Karpas-422 (cell line): Measurements from ENCODE around the gene KAZALD1. TPM values are rescaled to one million over a fixed set of nuclear protein-coding genes. Genes with fewer than 3 reads are reported as not detected.

ENCODE experiments used
- DNase-seq: peaks from one replicate; pipeline ENCODE4 v3.0.0-alpha.2; 2015
- H2AFZ ChIP-seq: fragments of 200-600 bp; sonication (generic); 2 replicates; pipeline ENCODE4 v1.6.1; 2014; ENCODE audit warnings: antibody characterized with exemption, low read length, mixed read lengths
- H3K27ac ChIP-seq: fragments of 200-600 bp; sonication (generic); 2 replicates; pipeline ENCODE4 v1.5.1; 2014; ENCODE audit warnings: mild to moderate bottlenecking, low read length, moderate library complexity
- H3K27me3 ChIP-seq: fragments of 200-600 bp; sonication (generic); 2 replicates; pipeline ENCODE4 v1.6.1; 2014; ENCODE audit warnings: low read length, mixed read lengths
- H3K36me3 ChIP-seq: fragments of 200-600 bp; sonication (generic); 2 replicates; pipeline ENCODE4 v1.6.1; 2014; ENCODE audit warnings: low read length, mixed read lengths; ENCODE audit not compliant: insufficient read depth
- H3K4me1 ChIP-seq: fragments of 200-600 bp; sonication (generic); 2 replicates; pipeline ENCODE4 v1.6.1; 2014; ENCODE audit warnings: mild to moderate bottlenecking, low read length, mixed read lengths
- H3K4me2 ChIP-seq: fragments of 200-600 bp; sonication (generic); 2 replicates; pipeline ENCODE4 v1.6.1; 2014; ENCODE audit warnings: low read length, low read depth, mild to moderate bottlenecking; ENCODE audit not compliant: poor library complexity, severe bottlenecking
- H3K4me3 ChIP-seq: fragments of 200-600 bp; sonication (generic); 2 replicates; pipeline ENCODE4 v1.5.1; 2014; ENCODE audit warnings: mild to moderate bottlenecking, antibody characterized with exemption, low read length, mixed read lengths
- H3K79me2 ChIP-seq: fragments of 200-600 bp; sonication (generic); 2 replicates; pipeline ENCODE4 v1.6.1; 2014; ENCODE audit warnings: mild to moderate bottlenecking, low read length, mixed read lengths
- H3K9ac ChIP-seq: fragments of 200-600 bp; sonication (generic); 2 replicates; pipeline ENCODE4 v1.6.0; 2014; ENCODE audit warnings: low read length
- H3K9me2 ChIP-seq: fragments of 200-600 bp; sonication (generic), shearing (Covaris generic); replicated peaks from 2 replicates; pipeline ENCODE4 v1.6.0; 2014; ENCODE audit warnings: mild to moderate bottlenecking, low read length, moderate library complexity; ENCODE audit not compliant: insufficient read depth
- H3K9me3 ChIP-seq: fragments of 300-700, 200-600 bp; sonication (generic); 2 replicates; pipeline ENCODE4 v1.6.1; 2014; ENCODE audit warnings: low read length, mixed read lengths
- H4K20me1 ChIP-seq: fragments of 200-600 bp; sonication (generic); 2 replicates; pipeline ENCODE4 v1.6.1; 2014; ENCODE audit warnings: mild to moderate bottlenecking, antibody characterized with exemption, low read length, low read depth; ENCODE audit not compliant: insufficient read depth
- total RNA-seq: library from RNA; depleted of rRNA; stranded (reverse); fragments of >200 nt; shearing (Covaris generic); gene quantifications from 2 replicates; pipeline ENCODE4 v1.2.3, GENCODE V29; 2014; ENCODE audit warnings: low replicate concordance

The KAZALD1 gene
- total RNA-seq, 1 experiment from 2014 or later, result 21.5 TPM

- Histone ChIP-seq H2AFZ (no peak overlapping the region), H3K4me1 (peaks cover 75% of the 10 kb centered on the region), H3K4me2 (peak overlapping the region; percentile 81), H3K9me3 (no peaks in the 10 kb centered on the region), H3K9ac (peak overlapping the region; percentile 88), H3K9me2 (no peaks in the 10 kb centered on the region), H3K4me3 (peak overlapping the region; percentile 80; the same call in 1 of the 2 replicates), H3K27me3 (no peaks in the 10 kb centered on the region), H3K27ac (peak overlapping the region; percentile 98), H4K20me1 (no peaks in the 10 kb centered on the region), H3K79me2 (peaks cover 36% of the 10 kb centered on the region), H3K36me3 (no peaks in the 10 kb centered on the region)
- no peak for DNase-seq
Measured at GRCh38 chr10:101064415-101065030, 2.7 kb downstream of the KAZALD1 start.

- peaks cover 26% of the 10 kb centered on the region for H3K79me2 ChIP-seq
- H3K9me3 ChIP-seq, result no peaks in the 10 kb centered on the region
- H3K36me3 ChIP-seq, result no peaks in the 10 kb centered on the region
- H3K9ac ChIP-seq, result peak overlapping the region; percentile 88
- DNase-seq, result peak; percentile 62
- peak overlapping the region; percentile 98 for H3K27ac ChIP-seq
- no peaks in the 10 kb centered on the region for H4K20me1 ChIP-seq
- no peaks in the 10 kb centered on the region for H3K27me3 ChIP-seq
- H3K4me3 ChIP-seq, result peak overlapping the region; percentile 80
- no peaks in the 10 kb centered on the region for H3K9me2 ChIP-seq
- peaks cover 83% of the 10 kb centered on the region for H3K4me1 ChIP-seq
- no peak overlapping the region for H2AFZ ChIP-seq
- H3K4me2 ChIP-seq, result peak overlapping the region; percentile 81
Measured at GRCh38 chr10:101065481-101066145, 3.8 kb downstream of the KAZALD1 start.

GRCh38 chr10:101066146-101066895 lies 4.5 kb downstream of the KAZALD1 start:
- peak; percentile 94 for DNase-seq
- H3K27ac ChIP-seq, result peak overlapping the region; percentile 98
- peaks cover 88% of the 10 kb centered on the region for H3K4me1 ChIP-seq
- H3K27me3 ChIP-seq, result no peaks in the 10 kb centered on the region
- H3K9me3 ChIP-seq, result no peaks in the 10 kb centered on the region
- H2AFZ ChIP-seq, result no peak overlapping the region
- H3K4me3 ChIP-seq, result peak overlapping the region; percentile 80
- no peaks in the 10 kb centered on the region for H3K9me2 ChIP-seq
- no peaks in the 10 kb centered on the region for H4K20me1 ChIP-seq
- H3K79me2 ChIP-seq, result peaks cover 24% of the 10 kb centered on the region
- H3K4me2 ChIP-seq, result peak overlapping the region; percentile 81
- H3K36me3 ChIP-seq, result no peaks in the 10 kb centered on the region
- H3K9ac ChIP-seq, result peak overlapping the region; percentile 88

- H3K4me3 ChIP-seq, result peak overlapping the region; percentile 80
- no peak overlapping the region for H2AFZ ChIP-seq
- peak overlapping the region; percentile 98 for H3K27ac ChIP-seq
- H3K36me3 ChIP-seq, result no peaks in the 10 kb centered on the region
- H3K4me2 ChIP-seq, result peak overlapping the region; percentile 81
- peaks cover 88% of the 10 kb centered on the region for H3K4me1 ChIP-seq
- H3K9me3 ChIP-seq, result no peaks in the 10 kb centered on the region
- no peaks in the 10 kb centered on the region for H4K20me1 ChIP-seq
- peak; percentile 78 for DNase-seq
- H3K27me3 ChIP-seq, result no peaks in the 10 kb centered on the region
- H3K9me2 ChIP-seq, result no peaks in the 10 kb centered on the region
- H3K79me2 ChIP-seq, result peaks cover 18% of the 10 kb centered on the region
- peak overlapping the region; percentile 88 for H3K9ac ChIP-seq
Measured at GRCh38 chr10:101066896-101067355, 5.1 kb downstream of the KAZALD1 start.

GRCh38 chr10:101067356-101068083 lies 5.7 kb downstream of the KAZALD1 start:
- H3K9ac ChIP-seq, result peak overlapping the region; percentile 88
- no peaks in the 10 kb centered on the region for H3K9me3 ChIP-seq
- H3K27me3 ChIP-seq, result no peaks in the 10 kb centered on the region
- H3K4me1 ChIP-seq, result peaks cover 90% of the 10 kb centered on the region
- H4K20me1 ChIP-seq, result no peaks in the 10 kb centered on the region
- H3K4me2 ChIP-seq, result peak overlapping the region; percentile 81
- DNase-seq, result peak; percentile 97
- peaks cover 13% of the 10 kb centered on the region for H3K79me2 ChIP-seq
- H3K9me2 ChIP-seq, result no peaks in the 10 kb centered on the region
- no peaks in the 10 kb centered on the region for H3K36me3 ChIP-seq
- peak overlapping the region; percentile 98 for H3K27ac ChIP-seq
- no peak overlapping the region for H2AFZ ChIP-seq
- H3K4me3 ChIP-seq, result peak overlapping the region; percentile 80

GRCh38 chr10:101069441-101069840 lies 7.7 kb downstream of the KAZALD1 start:
- no peaks in the 10 kb centered on the region for H3K9me3 ChIP-seq
- H3K9ac ChIP-seq, result no peak overlapping the region; the same call in 1 of the 2 replicates
- H3K9me2 ChIP-seq, result no peaks in the 10 kb centered on the region
- peak; percentile 56 for DNase-seq
- H4K20me1 ChIP-seq, result no peaks in the 10 kb centered on the region
- H3K27me3 ChIP-seq, result no peaks in the 10 kb centered on the region
- no peaks in the 10 kb centered on the region for H3K79me2 ChIP-seq
- peaks cover 89% of the 10 kb centered on the region for H3K4me1 ChIP-seq
- peak overlapping the region; percentile 98 for H3K27ac ChIP-seq
- H3K4me3 ChIP-seq, result no peak overlapping the region
- no peaks in the 10 kb centered on the region for H3K36me3 ChIP-seq
- H2AFZ ChIP-seq, result no peak overlapping the region
- no peak overlapping the region for H3K4me2 ChIP-seq

GRCh38 chr10:101070098-101070497 lies 8.3 kb downstream of the KAZALD1 start:
- no peaks in the 10 kb centered on the region for H3K27me3 ChIP-seq
- no peaks in the 10 kb centered on the region for H3K9me2 ChIP-seq
- peak overlapping the region; percentile 24; the same call in 1 of the 2 replicates for H3K4me3 ChIP-seq
- peak overlapping the region; percentile 98 for H3K27ac ChIP-seq
- H4K20me1 ChIP-seq, result no peaks in the 10 kb centered on the region
- peak overlapping the region; percentile 58 for H3K4me2 ChIP-seq
- no peaks in the 10 kb centered on the region for H3K79me2 ChIP-seq
- H3K9ac ChIP-seq, result peak overlapping the region; percentile 58
- H2AFZ ChIP-seq, result no peak overlapping the region
- H3K36me3 ChIP-seq, result no peaks in the 10 kb centered on the region
- peak; percentile 74 for DNase-seq
- peaks cover 84% of the 10 kb centered on the region for H3K4me1 ChIP-seq
- H3K9me3 ChIP-seq, result no peaks in the 10 kb centered on the region
